ENCODE data around the gene TAS1R2.

The TAS1R2 gene

DNA sequence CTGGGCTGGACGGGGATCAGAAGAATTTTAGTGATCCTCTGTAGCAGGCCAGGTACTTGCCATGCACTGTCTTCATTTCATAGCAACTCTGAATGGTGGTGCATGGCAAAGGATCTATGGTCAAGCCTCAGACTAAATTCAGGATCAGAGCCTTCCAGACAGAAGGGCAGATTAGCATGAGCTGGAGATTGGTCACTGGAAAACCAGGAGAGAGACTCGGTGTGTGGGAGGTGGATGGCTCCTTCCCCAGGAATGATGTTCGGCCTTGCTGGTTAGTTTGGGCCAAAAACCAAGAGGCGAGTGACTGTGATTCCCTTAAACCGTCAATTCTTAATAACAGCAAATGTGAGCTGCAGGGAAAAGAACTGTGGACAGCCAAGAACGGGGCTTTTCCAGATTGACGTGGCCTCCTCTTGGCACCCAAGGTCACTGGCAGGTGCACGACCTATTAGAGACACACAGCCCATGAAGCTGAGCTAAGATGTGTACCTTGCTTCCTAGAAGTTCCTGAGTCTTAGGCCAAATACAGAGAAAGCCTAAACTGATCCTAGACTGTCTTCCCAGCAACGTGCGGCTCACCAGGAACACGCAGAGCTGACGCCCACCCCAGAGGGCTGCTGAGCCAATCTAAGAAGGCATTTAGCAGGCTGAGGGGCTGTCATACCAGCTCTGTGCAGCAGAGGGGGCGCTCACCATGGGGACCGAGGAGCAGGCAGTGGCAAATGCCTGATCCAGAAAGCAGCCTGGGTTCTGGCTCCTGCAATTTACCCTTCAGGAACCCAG is 24.4 kb upstream of the TAS1R2 start:
- no peak for DNase-seq (ENCODE audit: low read depth)

DNA sequence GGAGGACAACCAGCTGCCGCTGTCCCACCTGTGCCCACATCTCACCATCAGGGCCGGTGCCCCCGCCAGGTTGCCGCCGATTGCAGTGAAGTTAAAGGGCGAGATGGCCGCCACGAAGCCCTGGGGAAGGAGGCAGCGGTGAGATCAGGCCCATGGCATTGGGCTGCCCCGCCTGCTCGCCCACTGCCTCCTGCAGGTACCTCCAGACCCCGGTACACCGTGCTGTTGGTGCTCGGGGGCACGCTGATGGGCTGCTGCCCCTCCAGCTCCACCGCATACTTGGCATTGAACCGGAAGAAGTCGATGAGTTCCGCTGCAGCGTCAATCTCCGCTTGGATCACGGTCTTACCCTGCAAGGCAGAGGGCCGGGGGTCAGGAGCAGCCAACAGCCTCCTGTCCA is 23.6 kb upstream of the TAS1R2 start:
- TF ChIP-seq, protein P1, sequence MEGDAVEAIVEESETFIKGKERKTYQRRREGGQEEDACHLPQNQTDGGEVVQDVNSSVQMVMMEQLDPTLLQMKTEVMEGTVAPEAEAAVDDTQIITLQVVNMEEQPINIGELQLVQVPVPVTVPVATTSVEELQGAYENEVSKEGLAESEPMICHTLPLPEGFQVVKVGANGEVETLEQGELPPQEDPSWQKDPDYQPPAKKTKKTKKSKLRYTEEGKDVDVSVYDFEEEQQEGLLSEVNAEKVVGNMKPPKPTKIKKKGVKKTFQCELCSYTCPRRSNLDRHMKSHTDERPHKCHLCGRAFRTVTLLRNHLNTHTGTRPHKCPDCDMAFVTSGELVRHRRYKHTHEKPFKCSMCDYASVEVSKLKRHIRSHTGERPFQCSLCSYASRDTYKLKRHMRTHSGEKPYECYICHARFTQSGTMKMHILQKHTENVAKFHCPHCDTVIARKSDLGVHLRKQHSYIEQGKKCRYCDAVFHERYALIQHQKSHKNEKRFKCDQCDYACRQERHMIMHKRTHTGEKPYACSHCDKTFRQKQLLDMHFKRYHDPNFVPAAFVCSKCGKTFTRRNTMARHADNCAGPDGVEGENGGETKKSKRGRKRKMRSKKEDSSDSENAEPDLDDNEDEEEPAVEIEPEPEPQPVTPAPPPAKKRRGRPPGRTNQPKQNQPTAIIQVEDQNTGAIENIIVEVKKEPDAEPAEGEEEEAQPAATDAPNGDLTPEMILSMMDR (IDR thresholded peaks at IDR 0.05; ENCODE audit: control insufficient read depth, extremely low read depth, insufficient read depth) = no peak
- H3K4me3 ChIP-seq (ENCODE audit: low read depth, low read length) = no peak overlapping the region
- no peak for DNase-seq (ENCODE audit: low read depth)

More for the DNA sequence above, 24.4 kb upstream of the TAS1R2 start:
- no peak overlapping the region for H3K4me3 ChIP-seq (ENCODE audit: low read depth, low read length)
- TF ChIP-seq, protein P1 (IDR thresholded peaks at IDR 0.05; ENCODE audit: control insufficient read depth, extremely low read depth, insufficient read depth) = peak; percentile 64

DNA sequence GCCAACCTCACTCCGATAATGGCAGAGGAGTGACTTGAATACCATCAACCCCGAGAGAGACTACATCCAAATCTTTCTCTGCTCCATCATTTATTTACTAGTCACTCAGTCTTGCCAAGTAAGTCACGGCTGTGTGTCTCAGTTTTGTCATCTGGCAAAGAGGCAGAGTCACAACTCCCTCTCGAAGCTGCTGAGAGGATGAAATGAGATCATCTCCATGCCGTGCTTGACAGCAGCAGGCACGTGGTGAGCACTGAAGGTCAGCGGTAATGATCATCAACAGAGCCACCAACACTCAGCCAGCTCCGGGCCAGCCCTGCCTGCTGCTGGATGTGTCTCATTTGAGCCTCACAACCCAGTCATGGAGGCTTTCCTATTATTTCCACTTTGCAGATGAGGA is 23.0 kb upstream of the TAS1R2 start:
- no peak for DNase-seq (ENCODE audit: low read depth)
- no peak overlapping the region for H3K4me3 ChIP-seq (ENCODE audit: low read depth, low read length)
- TF ChIP-seq, protein P1 (IDR thresholded peaks at IDR 0.05; ENCODE audit: control insufficient read depth, extremely low read depth, insufficient read depth) = no peak

DNA sequence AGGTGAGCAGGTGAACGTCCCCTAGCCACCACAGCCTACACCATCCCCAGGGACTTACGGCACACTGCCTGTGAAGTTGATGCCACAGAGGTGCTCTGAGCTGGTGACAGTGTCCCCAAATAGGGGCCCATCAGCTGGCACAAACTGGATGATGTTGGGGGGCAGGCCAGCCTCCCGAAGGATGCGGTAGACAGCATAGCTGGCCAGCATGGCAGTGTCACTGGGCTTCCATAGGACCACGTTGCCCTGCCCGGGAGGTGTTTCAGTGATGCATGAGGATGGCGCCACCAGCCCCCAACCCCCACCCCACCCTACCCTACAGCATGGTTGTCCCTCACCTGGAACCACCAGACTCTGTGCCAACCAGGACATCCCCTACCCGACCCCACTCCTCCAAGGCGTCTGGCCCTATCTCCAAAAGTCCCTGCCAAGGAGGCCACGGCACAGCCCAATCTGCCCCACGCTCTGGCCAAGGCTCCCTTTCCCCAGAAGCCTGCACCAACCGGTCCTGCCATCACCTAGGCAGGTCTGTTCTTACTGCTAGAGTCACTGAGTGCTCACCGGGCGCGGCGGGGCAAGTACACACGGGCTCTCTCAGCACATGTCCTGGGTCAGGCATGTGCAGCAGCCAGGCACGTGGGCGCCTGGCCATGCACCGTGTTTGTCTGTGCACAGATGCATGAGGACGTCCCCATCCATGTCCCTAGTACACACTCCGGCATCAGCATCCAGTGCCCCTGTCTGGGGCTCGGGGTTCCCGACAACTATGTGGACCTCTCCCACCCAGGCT is 22.4 kb upstream of the TAS1R2 start:
- TF ChIP-seq, protein P1 (IDR thresholded peaks at IDR 0.05; ENCODE audit: control insufficient read depth, extremely low read depth, insufficient read depth) = no peak
- DNase-seq (ENCODE audit: low read depth) = no peak
- no peak overlapping the region for H3K4me3 ChIP-seq (ENCODE audit: low read depth, low read length)

DNA sequence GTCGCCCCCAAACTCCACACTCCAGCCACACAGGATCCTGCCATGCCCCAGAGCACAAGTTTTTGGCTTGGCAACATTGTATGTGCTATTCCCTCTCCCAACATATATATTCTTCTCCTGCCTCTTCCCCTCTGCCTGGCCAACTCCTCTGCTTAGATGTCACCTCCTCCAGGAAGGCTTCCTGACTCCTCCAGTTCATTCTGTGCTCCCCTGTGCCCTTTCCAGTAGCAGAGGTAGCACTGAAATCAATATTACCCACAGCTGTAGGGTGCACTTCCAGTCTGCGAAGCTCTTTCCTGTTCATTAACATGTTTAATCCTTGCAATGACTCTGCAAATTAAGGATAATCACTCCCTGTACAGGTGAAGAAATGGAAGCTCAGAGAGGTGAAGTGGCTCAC is 21.7 kb upstream of the TAS1R2 start:
- TF ChIP-seq, protein P1 (IDR thresholded peaks at IDR 0.05; ENCODE audit: control insufficient read depth, extremely low read depth, insufficient read depth) = no peak
- DNase-seq (ENCODE audit: low read depth) = no peak
- no peak overlapping the region for H3K4me3 ChIP-seq (ENCODE audit: low read depth, low read length)

DNA sequence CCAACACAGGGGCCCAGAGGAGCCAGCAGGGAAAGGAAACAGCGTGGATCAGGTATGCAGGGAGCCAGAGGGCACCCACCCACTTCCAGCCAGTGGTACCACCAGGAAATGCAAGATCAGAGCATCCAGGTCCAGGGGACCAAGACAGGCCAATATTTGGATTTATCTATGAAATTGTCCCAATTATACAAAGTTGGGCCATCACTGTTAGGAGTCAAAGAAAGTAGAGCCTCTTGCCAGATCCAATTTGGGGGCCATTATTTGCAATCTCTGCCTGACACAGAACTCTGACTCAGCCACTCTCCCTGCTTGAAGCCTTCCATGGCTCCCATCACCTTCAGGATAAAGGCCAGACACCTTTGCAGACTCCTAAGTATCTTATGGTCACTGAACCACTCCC is 21.1 kb upstream of the TAS1R2 start:
- no peak overlapping the region for H3K4me3 ChIP-seq (ENCODE audit: low read depth, low read length)
- TF ChIP-seq, protein P1 (IDR thresholded peaks at IDR 0.05; ENCODE audit: control insufficient read depth, extremely low read depth, insufficient read depth) = no peak
- DNase-seq (ENCODE audit: low read depth) = no peak
